Dendritic cell treated with granulocyte-macrophage colony-stimulating factor and Interleukin-4, amounts not matched to agents 40 ng/mL and 50 ng/mL, for 4 days (primary cell): ENCODE measurements around the gene VPS37C.

Experiments used
- H3K27ac Mint-ChIP-seq: one replicate; pipeline ENCODE4 v1.8.0; 2022; ENCODE audit warnings: mild to moderate bottlenecking, mixed read lengths
- H3K27me3 Mint-ChIP-seq: one replicate; pipeline ENCODE4 v1.8.0; 2022; ENCODE audit warnings: mild to moderate bottlenecking, mixed read lengths
- H3K36me3 Mint-ChIP-seq: one replicate; pipeline ENCODE4 v1.8.0; 2022; ENCODE audit warnings: low read depth, mixed read lengths
- H3K4me1 Mint-ChIP-seq: one replicate; pipeline ENCODE4 v1.8.0; 2022; ENCODE audit warnings: low read depth, mixed read lengths
- H3K4me3 Mint-ChIP-seq: one replicate; pipeline ENCODE4 v1.8.0; 2022; ENCODE audit warnings: mild to moderate bottlenecking, moderate library complexity, mixed read lengths
- H3K9me3 Mint-ChIP-seq: one replicate; pipeline ENCODE4 v1.8.0; 2022; ENCODE audit warnings: mixed read lengths
- intact Hi-C: fragments of 100-400 bp; cut with micrococcal nuclease; formaldehyde crosslinking; loops from one replicate; pipeline ENCODE4 v1.15.0; 2022

The VPS37C gene

DNA sequence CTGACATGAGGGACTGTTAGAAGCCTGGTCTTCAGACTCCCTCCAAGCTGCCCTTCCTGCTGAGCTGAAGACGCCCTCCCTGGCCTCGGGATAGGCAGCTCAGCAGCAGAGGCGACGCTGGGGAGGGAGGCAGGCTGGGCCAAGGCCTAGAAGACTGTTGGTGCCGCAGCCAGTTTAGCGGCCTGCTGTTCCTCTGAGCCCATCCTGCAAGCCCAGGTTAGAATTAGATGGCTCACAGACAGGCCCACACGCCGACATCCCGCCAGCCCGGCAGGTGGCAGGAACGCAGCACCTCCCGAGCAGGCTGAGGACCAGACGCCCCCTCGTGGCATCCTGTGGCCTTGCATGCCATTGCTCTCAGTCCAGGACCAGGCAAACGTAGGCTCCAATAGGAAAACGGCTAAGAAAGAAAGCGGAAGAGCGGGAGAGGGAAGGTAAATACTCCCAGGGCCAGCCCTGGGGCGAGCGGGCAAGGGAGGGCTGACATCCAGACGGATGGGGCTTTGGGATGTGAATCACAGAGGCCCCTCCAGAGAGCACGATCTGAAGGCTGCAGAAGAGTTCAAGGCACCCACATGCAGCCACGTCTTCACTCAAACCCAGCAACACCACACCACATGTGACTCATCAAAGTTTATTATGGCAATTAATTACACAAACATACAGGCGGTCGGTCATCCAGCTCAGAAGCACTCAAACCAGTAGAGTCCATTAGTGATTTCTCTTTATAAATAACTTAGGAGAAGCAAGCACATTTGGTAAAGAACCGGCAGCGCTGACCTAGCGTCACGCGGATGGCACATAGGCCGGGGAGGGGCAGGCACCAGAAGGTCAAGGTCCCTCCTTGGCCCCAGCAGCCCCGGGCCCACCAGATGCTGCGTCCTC is 31.3 kb downstream of the VPS37C start:
- H3K27ac Mint-ChIP-seq, result peak overlapping the region; percentile 60
- peak overlapping the region; percentile 13 for H3K4me3 Mint-ChIP-seq
- intact Hi-C loops, result loop anchor here (1.0 to 5.0 kb wide), 3 partner anchors 57 to 178 kb away; partner anchors contain the start of gene SLC15A3
- peaks cover 25% of the 10 kb centered on the region for H3K4me1 Mint-ChIP-seq
- peaks cover 86% of the 10 kb centered on the region for H3K36me3 Mint-ChIP-seq
- no peaks in the 10 kb centered on the region for H3K9me3 Mint-ChIP-seq
- no peaks in the 10 kb centered on the region for H3K27me3 Mint-ChIP-seq

GRCh38 chr11:61128947-61129638 is 32.1 kb downstream of the VPS37C start:
- Mint-ChIP-seq H3K4me3 (no peak overlapping the region), H3K36me3 (peaks cover 78% of the 10 kb centered on the region), H3K27ac (no peak overlapping the region), H3K4me1 (peaks cover 26% of the 10 kb centered on the region), H3K27me3 (no peaks in the 10 kb centered on the region), H3K9me3 (no peaks in the 10 kb centered on the region)
- intact Hi-C loops, result loop anchor here (1.0 to 5.0 kb wide), 2 partner anchors 159 to 177 kb away; partner anchors contain the start of gene SLC15A3

GRCh38 chr11:61127991-61128390 is 33.2 kb downstream of the VPS37C start:
- Mint-ChIP-seq H3K4me3 (no peak overlapping the region), H3K36me3 (peaks cover 67% of the 10 kb centered on the region), H3K27ac (no peak overlapping the region), H3K4me1 (peaks cover 29% of the 10 kb centered on the region), H3K9me3 (no peaks in the 10 kb centered on the region), H3K27me3 (no peaks in the 10 kb centered on the region)
- intact Hi-C loops, result loop anchor here (5.0 kb wide), 1 partner anchor 176 kb away; the partner anchor contains the start of gene SLC15A3

- no peak overlapping the region for H3K27ac Mint-ChIP-seq
- peaks cover 50% of the 10 kb centered on the region for H3K36me3 Mint-ChIP-seq
- H3K4me1 Mint-ChIP-seq, result peaks cover 26% of the 10 kb centered on the region
- intact Hi-C loops, result loop anchor here (5.0 kb wide), 1 partner anchor 174 kb away; the partner anchor contains the start of gene SLC15A3
- no peaks in the 10 kb centered on the region for H3K27me3 Mint-ChIP-seq
- no peak overlapping the region for H3K4me3 Mint-ChIP-seq
- no peaks in the 10 kb centered on the region for H3K9me3 Mint-ChIP-seq
Measured at GRCh38 chr11:61126256-61126655, 35.0 kb downstream of the VPS37C start.

- peaks cover 24% of the 10 kb centered on the region for H3K4me1 Mint-ChIP-seq
Measured at GRCh38 chr11:61125310-61125684, 35.9 kb downstream of the VPS37C start.

GRCh38 chr11:61124574-61125309 is 36.5 kb downstream of the VPS37C start:
- intact Hi-C loops, result loop anchor here (5.0 kb wide), 1 partner anchor 172 kb away; the partner anchor contains the start of gene SLC15A3
- no peaks in the 10 kb centered on the region for H3K9me3 Mint-ChIP-seq
- H3K4me3 Mint-ChIP-seq, result no peak overlapping the region
- H3K27me3 Mint-ChIP-seq, result peaks cover 1% of the 10 kb centered on the region
- H3K4me1 Mint-ChIP-seq, result peaks cover 18% of the 10 kb centered on the region
- peaks cover 38% of the 10 kb centered on the region for H3K36me3 Mint-ChIP-seq
- H3K27ac Mint-ChIP-seq, result no peak overlapping the region

More at GRCh38 chr11:61125310-61125684, 35.9 kb downstream of the VPS37C start:
- peaks cover 44% of the 10 kb centered on the region for H3K36me3 Mint-ChIP-seq
- H3K27me3 Mint-ChIP-seq, result no peaks in the 10 kb centered on the region
- H3K9me3 Mint-ChIP-seq, result no peaks in the 10 kb centered on the region
- intact Hi-C loops, result loop anchor here (5.0 kb wide), 1 partner anchor 173 kb away; the partner anchor contains the start of gene SLC15A3
- no peak overlapping the region for H3K4me3 Mint-ChIP-seq
- no peak overlapping the region for H3K27ac Mint-ChIP-seq

- H3K27me3 Mint-ChIP-seq, result peaks cover 3% of the 10 kb centered on the region
- no peaks in the 10 kb centered on the region for H3K9me3 Mint-ChIP-seq
- H3K36me3 Mint-ChIP-seq, result peaks cover 30% of the 10 kb centered on the region
- H3K27ac Mint-ChIP-seq, result no peak overlapping the region
- peaks cover 16% of the 10 kb centered on the region for H3K4me1 Mint-ChIP-seq
- no peak overlapping the region for H3K4me3 Mint-ChIP-seq
- intact Hi-C loops, result no loop called here
Measured at GRCh38 chr11:61123775-61124571, 37.3 kb downstream of the VPS37C start.

- Mint-ChIP-seq H3K9me3 (no peaks in the 10 kb centered on the region), H3K36me3 (peaks cover 18% of the 10 kb centered on the region), H3K4me1 (peaks cover 16% of the 10 kb centered on the region), H3K4me3 (no peak overlapping the region), H3K27me3 (peaks cover 7% of the 10 kb centered on the region), H3K27ac (no peak overlapping the region)
- intact Hi-C loops, result no loop called here
Measured at GRCh38 chr11:61122761-61123160, 38.5 kb downstream of the VPS37C start.

GRCh38 chr11:61121917-61122316 is 39.3 kb downstream of the VPS37C start:
- Mint-ChIP-seq H3K36me3 (peaks cover 10% of the 10 kb centered on the region), H3K4me3 (no peak overlapping the region), H3K27me3 (peaks cover 7% of the 10 kb centered on the region), H3K27ac (no peak overlapping the region), H3K9me3 (no peaks in the 10 kb centered on the region), H3K4me1 (peaks cover 16% of the 10 kb centered on the region)
- intact Hi-C loops, result no loop called here

DNA sequence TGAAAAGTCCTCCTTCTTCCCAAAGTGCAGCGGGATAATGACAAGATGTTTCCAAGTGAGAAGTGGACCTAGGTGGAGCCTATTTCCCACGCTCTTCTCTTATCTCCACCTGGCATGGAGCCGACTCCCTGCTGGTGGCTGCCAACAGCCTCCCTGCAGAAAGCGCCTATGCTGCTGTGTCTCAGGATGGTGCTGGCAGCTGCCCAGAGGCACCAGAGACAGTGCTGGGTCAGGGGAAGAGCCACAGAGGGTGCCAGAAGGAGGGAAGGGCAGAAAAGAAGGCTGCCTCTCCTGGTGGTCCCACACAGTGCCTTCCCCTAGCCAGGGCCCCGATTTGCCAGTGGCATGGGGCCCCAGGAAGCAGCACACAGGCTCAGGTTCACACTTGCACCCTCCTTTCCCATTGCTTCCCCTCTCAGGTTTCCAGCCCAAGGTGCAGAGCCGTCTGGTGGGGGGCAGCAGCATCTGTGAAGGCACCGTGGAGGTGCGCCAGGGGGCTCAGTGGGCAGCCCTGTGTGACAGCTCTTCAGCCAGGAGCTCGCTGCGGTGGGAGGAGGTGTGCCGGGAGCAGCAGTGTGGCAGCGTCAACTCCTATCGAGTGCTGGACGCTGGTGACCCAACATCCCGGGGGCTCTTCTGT is 39.9 kb downstream of the VPS37C start:
- Mint-ChIP-seq H3K27me3 (peaks cover 7% of the 10 kb centered on the region), H3K4me1 (peaks cover 22% of the 10 kb centered on the region), H3K27ac (no peak overlapping the region), H3K36me3 (peaks cover 4% of the 10 kb centered on the region), H3K4me3 (no peak overlapping the region), H3K9me3 (no peaks in the 10 kb centered on the region)
- intact Hi-C loops, result no loop called here

DNA sequence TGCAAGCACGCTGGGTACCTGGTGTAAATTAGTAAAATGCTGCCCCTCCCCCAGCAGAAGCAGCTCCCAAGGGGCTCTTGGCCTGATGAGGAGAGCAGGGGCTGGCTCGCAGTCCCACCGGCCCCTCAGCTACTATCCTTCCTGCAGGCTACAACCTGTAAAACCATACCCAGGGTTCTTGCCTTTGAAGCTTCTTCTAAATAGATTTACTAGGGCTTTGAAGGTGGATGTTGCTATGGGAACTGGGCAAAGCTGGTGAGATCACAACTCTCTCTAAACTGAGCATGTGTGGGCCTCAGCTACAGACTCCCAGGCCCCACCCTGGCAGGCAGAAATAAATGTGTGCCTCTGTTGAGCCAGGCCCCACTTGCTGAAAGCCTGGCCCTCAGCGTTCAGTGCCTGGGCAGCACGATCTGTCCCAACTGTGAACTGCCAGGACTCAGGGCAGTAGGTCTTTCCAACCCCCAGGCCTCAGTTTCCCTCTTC is 40.5 kb downstream of the VPS37C start:
- Mint-ChIP-seq H3K27me3 (peaks cover 8% of the 10 kb centered on the region), H3K4me3 (no peak overlapping the region), H3K4me1 (peaks cover 24% of the 10 kb centered on the region), H3K27ac (no peak overlapping the region), H3K36me3 (no peaks in the 10 kb centered on the region), H3K9me3 (no peaks in the 10 kb centered on the region)
- intact Hi-C loops, result no loop called here

- Mint-ChIP-seq H3K4me3 (no peak overlapping the region), H3K27me3 (peaks cover 10% of the 10 kb centered on the region), H3K27ac (no peak overlapping the region), H3K36me3 (no peaks in the 10 kb centered on the region), H3K4me1 (peaks cover 30% of the 10 kb centered on the region), H3K9me3 (no peaks in the 10 kb centered on the region)
- intact Hi-C loops, result no loop called here
Measured at GRCh38 chr11:61120099-61120705, 41.0 kb downstream of the VPS37C start.
